ENCODE data around the gene UBXN1.
A peak's percentile ranks its signal among the peaks of the same experiment; 100 is the strongest.

UBXN1 gene, protein sequence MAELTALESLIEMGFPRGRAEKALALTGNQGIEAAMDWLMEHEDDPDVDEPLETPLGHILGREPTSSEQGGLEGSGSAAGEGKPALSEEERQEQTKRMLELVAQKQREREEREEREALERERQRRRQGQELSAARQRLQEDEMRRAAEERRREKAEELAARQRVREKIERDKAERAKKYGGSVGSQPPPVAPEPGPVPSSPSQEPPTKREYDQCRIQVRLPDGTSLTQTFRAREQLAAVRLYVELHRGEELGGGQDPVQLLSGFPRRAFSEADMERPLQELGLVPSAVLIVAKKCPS

DNA sequence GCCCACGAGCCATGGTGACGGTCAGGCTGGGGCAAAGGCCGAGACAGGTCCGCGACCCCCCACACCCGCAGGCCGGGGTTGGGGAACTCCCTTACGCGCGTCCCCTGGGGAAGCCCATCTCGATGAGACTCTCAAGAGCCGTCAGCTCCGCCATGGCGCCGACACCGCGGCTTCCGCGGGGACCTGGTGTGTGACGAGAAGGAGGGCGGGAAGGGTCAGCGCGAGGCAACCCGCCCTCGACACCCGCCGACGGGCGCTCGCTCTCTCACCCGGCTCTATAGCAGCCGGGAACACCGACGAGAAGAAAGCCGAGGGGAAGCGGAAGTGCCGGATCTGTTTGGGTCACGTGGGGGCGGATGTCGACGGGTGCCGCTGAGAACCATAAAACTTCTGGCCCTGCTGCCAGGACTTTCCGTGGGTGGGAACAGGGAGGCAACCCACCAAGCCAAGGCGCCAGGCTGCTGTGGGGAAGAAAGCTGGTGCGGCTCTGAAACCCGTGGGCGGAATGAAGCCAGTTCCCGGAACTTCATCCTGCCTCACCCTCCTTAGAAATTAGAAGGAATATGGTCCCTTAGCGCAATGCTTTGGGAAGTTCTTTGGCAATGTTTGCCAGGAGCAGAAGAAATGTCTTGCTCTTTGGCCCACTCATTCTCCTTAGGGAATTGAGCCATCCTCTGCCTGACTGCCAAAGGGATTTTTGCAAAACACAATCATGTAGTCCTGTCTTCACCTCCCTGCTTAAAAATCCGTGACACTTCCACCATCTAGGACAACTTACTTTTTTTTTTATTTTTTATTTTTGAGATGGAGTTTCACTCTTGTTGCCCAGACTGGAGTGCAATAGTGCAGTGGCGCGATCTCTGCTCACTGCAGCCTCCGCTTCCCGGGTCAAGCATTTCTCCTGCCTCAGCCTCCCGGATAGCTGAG is at the start of gene UBXN1:
Gene UBXN1 (minus strand): TSS at position 304 of the 927 bp plus-strand sequence. CDS start 150 bp downstream, at position 154.
- DNase-seq, result peak; percentile 65

DNA sequence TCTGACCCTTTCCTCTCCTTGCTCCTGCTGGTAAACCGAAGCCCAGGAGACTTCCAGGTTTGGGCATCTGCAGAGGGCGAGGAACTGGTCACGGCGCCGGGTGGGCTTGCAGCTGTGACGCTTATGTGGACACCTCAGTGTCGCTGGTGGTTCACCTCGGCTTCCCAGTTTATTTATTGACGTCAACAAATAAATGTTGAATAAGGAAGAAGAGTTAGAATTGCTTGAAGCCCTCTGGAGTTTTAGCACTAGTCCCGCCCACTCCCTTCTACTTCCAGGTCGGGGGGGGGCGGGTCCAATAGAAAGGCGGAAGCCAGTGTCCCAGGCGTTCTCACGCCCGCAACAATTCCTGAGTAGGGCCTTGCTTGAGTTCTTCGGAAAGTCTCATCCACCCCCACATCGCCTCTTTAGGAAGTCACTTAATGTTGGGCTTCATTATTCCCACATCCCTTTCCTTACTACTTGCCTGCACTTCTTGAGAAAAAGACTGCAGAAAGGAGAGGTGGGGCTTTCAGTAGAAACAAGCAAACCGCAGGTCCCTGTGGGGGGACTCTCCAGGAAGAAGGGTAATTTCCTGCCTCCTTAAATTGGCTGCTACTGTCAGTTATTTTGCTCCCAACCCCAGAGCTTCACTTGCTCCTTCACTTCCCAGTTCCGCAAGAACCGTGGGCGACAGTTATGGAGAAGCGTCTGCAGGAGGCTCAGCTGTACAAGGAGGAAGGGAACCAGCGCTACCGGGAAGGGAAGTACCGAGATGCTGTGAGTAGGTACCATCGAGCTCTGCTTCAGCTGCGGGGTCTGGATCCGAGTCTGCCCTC is 49.5 kb upstream of the UBXN1 start, which contains the start of gene TTC9C:
Gene TTC9C (plus strand): TSS at position 316 of the 818 bp plus-strand sequence. CDS start 363 bp downstream, at position 679.
- peak; percentile 67 for DNase-seq

DNA sequence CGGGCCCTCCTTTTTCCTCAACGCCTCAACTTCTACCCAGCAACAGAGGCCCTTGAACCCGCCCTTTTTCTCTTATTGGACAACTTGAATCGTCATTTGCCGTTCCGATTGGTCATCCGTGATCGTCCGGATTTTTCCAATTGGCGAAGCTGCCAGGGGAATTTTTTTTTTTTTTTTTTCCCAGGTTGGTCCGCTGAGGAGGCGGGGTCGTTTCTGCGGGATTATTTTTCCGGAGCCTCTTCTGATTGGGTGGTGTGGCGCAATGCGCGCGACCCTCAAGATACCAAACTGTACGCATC is 48.9 kb upstream of the UBXN1 start:
- peak; percentile 96 for DNase-seq

DNA sequence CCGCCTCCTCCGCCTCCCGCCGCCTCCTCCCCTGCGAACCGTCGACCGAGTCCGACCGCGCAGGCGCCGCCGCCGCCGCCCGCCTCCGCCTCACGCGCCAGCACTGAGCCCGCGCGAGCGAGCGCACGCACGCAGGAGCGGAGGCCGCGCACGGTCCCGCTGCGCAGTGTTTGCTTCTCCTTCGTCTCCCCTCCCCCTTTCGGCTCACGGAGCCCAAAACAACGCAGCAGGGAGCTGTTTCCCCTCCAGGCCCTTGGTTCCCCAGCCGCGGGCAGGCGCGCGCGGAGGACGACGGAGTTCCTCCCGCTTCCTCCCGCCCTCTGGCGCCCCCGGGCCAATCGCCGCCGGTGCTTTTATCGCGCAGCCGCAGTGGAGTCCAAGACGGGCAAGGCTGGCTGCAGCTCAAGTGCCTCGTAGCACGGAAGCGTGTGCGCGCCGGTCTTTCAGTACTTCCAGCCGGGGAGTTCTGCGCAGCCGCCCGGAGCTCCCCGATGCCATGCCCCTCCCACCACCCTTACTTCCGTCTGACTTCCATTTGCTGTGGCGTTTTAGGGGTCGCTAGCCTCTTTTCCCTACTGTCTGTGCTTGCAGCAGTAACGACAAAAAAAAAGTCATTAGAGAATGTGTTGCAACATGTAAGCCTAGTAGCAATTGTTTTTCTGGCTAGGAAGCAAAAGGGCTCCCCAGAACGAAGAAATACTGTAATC is 48.4 kb upstream of the UBXN1 start, which contains the start of gene HNRNPUL2:
Gene HNRNPUL2 (minus strand): TSS at position 293 of the 707 bp plus-strand sequence. CDS start 301 bp downstream, outside the sequence.
- peak; percentile 94 for DNase-seq

DNA sequence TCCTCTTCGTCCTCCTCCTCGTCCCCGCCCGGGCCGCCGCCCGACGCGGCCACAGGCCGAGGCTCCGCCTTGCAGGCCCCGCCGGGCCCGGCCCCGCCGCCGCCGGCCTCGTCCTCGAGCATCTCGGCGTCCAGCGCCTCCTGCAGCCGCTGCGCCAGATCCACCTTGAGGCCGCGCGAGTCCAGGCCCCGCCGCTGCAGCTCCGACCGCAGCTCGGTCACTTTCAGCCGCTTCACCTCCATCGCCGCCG is 48.0 kb upstream of the UBXN1 start:
- no peak for DNase-seq

DNA sequence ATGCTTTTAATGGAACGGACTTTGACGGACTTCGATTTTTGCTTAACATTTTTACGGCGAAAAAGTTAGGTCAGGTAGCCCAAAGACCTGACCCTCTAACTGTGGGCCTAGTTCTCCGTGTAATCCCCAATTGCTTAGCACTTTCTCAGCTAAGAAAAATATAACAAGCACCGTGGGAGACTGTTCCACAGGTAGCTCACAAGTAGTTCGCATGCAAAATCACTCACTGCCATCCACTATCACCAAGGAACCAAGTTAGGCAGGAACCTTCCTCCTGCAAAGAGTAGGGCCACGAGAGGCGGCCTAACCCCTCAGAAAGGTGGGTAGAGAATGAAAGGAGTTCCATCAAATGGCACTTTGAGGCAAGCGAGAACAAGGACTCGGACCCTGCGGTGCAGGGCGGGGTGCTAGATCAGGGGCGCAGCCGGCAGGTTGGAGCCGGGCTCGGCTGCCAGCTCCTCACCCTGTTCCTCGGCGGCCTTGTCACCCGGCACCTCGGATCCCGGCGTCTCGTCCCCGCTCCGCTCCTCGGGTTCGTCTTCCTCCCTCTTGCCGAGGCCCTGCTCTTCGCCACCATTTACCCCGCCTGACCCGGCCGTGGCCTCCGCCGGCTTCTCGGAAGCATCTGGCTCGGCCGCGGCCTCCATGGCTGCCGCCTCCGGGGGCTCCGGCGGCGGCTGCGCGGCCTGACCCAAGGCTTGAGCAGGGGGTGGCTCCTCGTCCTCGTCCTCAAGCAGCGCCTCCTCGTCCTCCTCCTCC is 47.5 kb upstream of the UBXN1 start:
- no peak for DNase-seq

DNA sequence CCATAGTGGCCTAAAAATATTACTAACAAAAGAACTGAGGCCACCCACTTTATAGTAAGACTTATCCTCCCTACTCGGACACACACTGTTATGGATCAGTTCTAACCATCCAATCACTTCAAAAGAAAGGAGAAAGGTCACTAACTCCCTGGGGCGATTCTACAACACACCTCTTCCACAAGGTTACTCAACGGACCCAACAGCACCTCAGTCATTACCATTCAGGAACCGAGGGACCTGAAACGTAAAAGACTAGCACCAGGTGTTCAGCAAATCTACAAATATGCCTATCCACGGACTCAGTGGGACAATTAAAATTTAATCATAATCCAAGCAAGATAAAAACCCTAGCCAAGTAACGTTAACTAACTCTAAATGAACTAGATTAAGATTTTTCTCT is 46.8 kb upstream of the UBXN1 start:
- DNase-seq, result no peak

DNA sequence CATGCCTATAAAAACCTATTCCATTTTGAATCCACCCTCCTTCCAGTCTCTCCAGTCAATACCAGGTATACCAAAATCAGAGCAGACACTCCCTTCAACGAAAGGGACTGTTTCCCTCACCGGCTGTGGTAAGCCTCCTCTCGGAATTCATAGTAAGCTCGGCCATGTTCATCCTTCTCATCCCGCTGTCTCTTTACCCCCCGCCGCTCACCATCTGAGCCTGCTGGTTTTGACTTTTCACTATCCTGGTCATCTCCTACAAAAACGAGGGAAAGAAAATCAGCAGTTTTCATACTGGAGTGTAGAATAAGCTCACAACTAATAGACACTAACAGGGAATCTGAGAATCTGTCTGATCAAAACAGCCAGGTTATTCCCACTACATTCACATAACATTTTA is 45.3 kb upstream of the UBXN1 start:
- no peak for DNase-seq

DNA sequence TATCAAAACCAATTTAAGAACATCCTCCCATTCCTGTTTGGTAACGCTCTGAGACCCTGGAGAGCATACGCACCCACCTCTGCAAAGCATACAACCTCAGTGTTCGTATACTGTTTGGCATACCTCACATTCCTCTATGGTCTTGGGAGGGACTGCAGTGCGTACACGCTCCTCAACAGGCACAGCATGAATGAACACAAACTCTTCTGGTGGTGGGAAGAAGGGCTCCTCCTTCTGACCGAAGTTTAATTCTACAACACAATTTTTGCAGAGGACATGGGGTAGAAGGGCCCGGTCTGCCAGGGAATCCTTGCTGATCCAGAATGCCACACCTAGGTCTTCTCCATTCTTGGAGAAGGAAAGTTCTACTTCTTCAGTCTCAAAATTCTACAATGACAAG is 43.1 kb upstream of the UBXN1 start:
- no peak for DNase-seq

DNA sequence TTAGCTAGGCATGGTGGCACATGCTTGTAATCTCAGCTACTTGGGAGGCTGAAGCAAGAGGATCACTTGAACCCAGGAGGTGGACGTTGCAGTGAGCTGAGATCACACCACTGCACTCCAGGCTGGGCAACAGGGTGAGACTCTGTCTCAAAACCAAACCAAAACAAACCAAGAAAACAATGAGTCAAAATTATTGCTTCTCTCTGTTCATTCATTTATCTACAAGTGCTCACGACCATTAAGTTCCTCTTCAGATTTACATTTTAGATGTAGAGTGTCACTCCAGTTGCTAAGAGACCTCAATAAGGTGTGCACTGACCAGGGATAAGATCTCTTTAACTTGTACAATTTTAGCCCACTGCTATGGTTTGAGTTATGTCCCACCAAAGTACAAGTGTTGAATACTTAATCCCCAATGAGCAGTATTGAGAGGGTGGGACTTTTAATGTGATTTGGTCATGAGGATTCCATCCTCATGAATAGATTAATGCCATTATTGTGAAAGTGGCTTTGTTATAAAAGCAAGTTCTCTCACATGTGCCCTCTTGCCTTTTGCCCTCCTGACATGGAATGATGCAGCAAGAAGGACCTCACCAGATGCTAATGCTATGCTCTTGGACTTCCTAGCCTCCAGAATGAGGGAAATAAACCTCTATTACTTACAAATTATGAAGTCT is 40.6 kb upstream of the UBXN1 start:
- DNase-seq, result no peak

DNA sequence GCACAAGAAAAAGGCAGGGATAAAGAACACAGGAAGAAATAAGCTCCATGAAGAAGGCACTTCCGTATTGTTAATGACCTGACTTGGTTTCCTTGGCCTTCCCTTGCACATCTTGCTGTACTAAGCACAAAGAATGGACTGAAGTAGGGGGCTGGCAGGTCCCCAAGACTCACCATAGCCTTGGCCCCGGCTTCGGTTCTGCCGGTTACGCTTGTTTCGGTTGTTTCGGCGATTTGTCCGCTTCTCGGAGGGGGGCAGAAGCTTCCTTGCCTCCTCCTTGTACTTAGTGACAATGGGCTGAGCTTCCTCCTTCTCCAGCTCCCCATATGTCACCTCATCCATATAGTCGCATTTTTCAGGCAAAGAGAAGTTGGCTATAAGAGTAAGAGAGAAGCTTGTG is 37.9 kb upstream of the UBXN1 start:
- DNase-seq, result no peak

DNA sequence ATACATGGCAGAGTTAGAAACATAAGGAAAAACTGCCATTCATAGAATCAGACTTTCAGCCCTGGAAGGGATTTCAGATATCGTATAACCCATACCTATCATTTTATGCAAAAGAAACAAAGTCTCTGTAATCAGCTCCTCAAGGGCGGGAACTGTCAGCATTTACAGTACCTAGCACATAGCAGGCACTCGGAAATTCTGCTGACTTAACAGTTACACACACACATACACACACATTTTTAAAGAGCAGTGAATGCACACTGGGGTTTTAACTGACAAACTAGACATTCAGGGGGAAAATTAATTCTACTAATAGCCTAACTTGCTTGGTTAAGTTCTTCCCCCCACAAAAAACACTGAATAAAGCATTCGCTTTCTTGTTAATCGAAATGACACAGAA is 37.3 kb upstream of the UBXN1 start:
- DNase-seq, result no peak

DNA sequence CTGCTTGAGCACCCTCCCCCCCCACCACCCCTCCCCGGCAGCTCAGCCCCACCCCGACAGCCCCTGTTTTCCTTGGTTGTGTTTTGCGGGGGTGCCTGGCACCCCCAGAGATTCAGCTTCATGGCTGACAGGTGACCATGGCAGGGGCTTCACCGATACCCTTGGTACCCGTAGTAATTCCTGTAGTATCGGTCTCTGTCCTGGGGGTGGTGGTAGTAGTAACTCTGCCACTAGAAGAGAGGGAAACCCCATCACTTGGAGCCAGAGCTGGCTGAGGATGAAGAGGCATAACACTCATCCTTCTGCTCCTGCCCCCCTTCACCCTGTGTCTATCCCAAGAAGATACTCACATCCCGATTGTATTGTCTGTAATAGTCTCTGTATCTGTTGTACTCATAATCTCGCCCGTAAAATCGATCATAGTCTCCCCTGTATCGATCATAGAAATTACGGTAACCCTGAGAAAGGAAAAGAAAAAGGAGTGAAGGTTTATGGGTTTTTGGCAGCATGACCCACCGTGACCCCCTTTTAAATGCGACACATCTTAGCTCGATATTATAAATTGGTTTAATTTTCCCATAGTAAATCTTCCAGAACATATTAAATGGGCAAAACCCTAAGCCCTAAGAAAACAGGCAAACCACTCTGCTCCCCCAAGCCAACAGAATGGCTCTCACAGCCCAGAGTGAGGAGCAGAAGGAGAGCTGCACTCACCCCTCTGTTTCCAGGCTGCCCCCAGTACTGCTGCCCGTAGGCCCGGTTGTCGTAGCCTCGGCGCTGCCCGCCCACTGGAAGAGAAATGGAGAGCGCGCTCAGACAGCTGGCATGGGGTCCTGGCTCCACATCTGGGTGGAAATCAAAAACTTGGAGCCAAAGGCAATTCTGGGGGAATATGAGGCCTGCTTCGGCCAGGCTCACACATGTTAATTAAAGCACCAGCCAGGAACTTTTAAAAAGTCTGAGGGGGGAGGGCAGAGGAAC is 36.6 kb upstream of the UBXN1 start:
- DNase-seq, result no peak

DNA sequence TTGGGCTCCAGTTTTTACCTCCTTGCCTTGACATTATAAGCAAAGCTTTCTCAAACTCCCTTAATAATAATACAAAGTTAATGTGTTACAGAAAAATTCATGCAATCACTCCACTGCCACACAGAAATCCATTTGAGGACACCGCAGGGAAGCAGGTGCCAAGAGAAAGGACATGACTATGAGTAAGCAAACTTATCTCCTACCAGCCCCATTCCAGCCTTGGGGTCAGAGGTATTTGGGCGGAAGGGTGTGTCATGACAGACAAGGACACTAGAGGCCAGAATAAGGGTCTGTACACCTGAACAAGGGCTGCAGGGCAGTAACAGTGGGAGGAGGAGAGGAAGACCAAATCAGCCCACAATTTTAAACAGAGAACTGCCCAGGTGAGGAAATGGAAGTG is 34.5 kb upstream of the UBXN1 start:
- no peak for DNase-seq

DNA sequence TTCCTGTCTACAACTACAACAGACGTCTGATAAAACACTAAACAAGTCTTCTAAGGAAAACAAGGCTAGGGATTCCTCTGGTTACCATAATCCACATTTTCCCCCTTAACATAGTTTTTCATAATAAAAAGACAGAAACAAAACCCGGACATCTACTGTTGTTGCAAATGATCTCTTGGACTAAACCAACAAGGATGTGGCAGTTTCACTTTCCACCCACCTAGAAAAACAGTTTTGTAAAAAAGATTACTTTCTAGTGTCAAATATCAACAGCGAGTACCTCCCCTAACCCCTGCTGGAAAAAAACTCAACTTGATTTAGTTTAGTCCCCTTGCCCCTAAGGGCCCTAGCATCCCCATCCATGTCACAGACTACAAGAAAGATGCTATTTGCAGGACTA is 34.0 kb upstream of the UBXN1 start:
- DNase-seq, result no peak

DNA sequence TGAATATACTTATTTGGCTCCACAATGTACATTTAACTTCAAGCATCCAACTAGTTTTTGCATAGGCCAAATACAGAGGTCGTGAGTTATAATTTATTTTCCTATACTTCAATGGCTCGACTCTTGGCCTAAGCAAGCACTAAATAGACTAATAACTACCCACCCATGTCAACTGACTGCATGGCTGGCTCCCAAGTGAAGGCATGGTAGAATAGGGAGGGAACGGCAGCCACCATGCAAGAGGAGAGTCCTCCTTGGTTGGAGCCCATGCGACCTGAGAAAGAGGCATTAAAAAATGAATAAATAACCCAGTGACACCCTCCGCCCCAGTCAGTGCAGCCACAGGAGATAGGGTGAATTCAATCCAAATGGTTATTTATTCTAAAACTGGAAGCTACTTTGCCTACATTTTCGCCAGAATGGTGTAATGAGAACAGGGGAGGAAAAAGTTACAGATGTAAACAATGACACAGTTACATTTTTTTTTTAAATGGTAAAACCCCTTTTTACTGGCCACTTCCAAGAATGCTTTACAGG is 33.5 kb upstream of the UBXN1 start:
- DNase-seq, result no peak

DNA sequence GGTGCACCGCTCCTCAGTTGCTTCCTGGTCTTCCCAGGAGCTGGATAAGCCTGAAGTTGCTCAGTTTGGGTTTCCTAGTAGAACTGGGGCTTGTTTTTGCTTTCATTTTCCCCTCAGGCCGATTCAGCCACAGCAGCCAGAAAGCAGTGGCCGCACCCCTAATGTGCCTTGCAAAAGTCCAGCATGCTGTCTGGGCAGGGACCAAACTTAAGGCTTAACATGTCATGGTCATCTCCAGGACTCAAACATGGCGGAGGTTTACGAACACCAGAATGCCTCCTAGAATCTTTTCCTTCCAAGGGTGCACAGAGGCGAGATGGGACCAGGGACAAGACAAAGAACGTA is 31.1 kb upstream of the UBXN1 start:
- DNase-seq, result no peak

DNA sequence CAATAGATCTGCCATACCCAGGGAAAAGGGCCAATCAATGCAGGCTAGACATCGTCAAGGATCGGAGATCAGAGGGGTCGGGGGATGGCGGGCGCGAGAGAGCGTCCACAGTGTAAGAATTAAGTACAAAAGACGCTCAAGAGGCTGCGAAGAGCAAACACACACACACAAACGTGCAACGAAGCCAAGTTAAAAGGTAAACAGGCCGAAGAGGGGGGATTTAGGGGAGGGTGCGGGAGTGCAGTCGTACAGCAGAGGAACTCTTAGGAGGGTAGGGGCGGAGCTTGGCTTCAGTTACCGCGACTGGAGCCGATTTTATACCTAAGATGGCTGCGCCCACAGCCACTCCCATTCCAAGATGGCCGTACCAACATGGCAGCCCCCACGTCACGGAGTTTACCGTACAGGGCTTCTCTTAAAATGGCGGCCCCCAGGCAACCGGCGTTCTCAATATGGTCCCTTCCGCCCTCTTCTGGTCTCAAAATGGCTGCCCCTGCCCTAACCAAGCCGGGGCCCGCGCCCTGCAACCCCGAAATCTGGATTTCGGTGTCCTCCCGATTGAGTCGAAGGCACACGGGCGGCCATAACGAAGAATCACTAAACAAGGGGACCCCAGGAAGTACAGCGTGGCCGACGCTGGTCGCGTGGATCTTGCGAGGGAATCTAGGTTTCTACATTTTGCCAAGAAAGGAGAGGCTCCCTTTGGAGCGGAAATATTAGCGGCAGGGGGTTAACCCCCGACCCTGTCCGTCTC is 30.6 kb upstream of the UBXN1 start:
- peak; percentile 58 for DNase-seq

DNA sequence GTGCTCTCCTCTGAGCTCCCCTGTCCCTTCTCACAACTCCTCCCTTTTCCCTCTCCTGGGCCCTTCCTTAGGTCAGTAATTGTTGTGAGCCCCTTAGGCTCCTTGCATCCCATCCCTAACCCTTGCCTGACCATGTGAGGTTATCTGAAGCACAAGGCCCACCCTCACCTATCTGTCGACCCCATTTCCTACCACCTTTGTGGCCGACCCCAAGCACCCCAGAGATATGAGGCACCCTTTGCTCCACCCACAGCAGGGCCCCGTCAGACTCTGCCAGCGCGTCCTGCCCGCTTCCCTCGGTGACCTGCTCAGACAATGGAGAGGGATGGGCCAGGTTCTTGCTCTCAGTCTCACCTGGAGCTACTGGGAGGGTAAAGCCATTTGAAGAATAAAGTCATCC is 29.9 kb upstream of the UBXN1 start:
- no peak for DNase-seq

Data from NCI-H1694 (cell line).